ENCODE measurements around the gene COMMD10.
"Not testable (repeated sequence)": the region's sequence is repeated elsewhere in the genome, so short reads cannot be mapped to it uniquely, and the experiment has no call there.

COMMD10 gene

GRCh38 chr5:116104941-116105340 lies 20.1 kb downstream of the COMMD10 start:
- not testable (repeated sequence) for DNase-seq

GRCh38 chr5:116115163-116115562 lies 30.3 kb downstream of the COMMD10 start:
- DNase-seq, result no peak

- no peak for DNase-seq
These were observed 45.6 kb downstream of the COMMD10 start for GRCh38 chr5:116130471-116130870.

DNA sequence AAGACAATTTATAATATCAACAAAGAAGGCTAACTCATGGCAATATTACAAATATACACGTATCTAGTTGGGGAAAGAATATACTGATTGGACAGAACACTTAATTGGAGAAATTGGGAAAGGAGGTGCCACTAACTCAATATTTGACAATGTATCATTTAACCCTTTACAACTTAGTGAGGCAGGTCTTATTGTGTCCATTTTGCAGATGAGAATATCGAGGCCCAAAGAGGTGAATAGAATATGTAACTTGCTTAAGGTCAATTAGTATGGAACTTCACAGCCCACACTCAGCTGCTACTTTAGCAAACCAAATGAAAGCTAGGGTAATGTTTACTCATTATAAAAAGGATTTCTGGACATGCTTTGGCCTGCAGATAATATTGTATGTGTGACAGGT lies 46.2 kb downstream of the COMMD10 start:
- DNase-seq, result no peak

GRCh38 chr5:116133281-116133680 lies 48.5 kb downstream of the COMMD10 start:
- DNase-seq, result no peak

DNA sequence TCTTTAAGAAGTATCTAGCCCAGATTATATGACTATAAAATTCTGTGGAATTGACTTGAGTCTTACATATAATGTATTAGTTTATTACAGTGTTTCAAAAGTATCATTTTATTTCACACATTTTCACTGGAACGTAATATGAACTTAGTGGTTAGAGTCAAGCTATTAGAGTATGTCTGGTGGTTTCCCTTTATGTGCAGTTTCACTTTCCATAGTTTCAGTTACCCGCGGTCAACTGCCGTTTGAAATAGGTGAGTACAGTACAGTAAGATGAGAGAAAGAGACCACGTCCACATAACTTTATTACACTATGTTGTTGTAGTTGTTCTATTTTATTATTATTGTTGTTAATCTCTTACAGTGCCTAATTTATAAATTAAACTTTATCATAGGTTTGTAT lies 50.5 kb downstream of the COMMD10 start:
- peak; percentile 23 for DNase-seq

DNA sequence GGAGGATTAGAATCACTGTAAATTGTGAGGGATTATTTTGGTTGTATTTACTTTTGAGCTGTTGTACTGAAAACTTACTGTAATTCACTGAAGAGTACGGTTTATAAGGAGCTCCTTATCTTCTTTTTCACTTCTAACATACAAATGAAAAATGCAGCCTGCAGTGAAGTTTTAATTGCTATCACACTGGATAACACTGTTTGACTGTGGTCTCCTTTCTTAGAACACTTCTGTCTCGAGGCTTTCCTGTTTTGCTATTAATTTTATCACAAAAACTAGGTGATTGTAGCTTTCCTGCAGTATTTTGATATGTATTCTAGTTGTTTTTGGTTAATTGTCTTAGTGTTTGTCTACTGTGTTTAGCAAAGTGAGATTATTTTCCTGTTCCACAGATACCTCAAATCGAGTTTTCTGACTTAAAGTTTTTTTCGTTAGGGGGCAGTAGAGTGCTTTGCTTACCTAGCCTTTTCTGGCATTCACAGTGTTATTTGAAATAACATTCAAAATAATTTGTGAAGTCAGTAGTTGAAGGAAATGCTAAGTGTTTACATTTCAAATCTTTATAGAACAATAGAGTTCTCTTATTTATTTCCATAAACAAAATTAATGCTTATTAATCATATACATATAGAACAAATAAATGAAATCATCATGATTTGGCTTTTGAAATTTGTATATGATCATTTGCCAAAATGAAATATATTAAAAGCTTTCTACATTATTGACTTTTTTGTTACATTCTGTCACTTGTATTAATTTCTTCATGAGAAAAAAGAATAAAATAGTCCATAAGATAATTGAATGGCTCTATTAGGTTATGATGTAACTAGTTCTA lies 52.9 kb downstream of the COMMD10 start:
- no peak for DNase-seq

GRCh38 chr5:116142495-116142894 lies 57.7 kb downstream of the COMMD10 start:
- DNase-seq, result no peak

DNA sequence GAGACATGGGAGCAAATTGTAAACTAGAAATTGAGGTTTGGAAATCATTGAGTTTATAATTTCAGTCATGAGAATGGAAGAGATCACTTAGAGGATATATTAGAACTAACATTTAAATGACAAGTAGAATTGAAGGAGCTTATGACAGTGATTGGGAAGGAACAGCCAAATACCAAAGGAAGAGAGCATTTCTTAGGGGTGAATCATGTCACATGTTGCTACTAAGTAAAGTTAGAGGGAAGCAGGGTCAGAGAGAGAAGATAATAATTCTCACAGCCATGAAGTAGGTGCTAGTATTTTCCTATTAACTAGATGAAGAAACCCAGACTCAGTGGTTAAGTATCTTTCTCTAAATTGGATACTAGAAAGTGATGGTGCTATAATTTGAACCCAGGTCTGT lies 59.3 kb downstream of the COMMD10 start:
- DNase-seq, result no peak

DNA sequence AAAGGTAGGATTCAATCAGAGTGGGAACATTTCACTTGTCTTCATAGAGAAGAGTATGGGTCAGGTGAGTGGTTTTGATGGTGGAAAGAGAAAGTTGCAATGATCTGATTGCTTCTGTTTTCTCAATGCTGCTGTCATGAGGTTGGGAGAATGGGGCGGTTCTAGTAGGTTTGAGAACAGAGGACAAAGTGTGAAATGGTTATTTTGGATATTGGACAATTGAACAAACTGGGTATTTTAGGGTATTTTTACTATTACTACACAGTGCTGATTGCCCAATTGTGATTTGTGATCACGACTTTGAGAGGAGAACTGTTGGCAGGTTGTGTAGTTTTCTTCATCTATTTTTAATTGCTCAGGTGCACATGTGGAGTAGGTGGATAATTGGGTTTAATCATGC lies 60.2 kb downstream of the COMMD10 start:
- DNase-seq, result no peak

- peak; percentile 5 for DNase-seq
These were observed 60.6 kb downstream of the COMMD10 start for GRCh38 chr5:116145416-116145815.

DNA sequence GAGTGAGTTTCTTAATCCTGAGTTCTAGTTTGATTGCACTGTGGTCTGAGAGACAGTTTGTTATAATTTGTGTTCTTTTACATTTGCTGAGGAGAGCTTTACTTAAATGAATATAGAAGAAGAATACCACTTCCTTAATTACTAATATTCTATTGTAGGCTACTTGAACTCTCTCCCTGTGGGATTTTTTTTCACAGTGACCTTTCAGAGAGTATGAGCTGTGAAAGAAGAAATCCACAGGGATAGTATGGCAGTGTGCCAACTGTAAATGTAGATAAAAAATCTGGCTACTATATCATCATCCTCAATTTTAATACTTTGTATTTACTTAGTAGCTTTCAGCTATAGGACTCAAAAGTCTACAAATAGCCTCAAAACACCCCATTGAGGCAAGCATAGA lies 67.3 kb downstream of the COMMD10 start:
- DNase-seq, result no peak

DNA sequence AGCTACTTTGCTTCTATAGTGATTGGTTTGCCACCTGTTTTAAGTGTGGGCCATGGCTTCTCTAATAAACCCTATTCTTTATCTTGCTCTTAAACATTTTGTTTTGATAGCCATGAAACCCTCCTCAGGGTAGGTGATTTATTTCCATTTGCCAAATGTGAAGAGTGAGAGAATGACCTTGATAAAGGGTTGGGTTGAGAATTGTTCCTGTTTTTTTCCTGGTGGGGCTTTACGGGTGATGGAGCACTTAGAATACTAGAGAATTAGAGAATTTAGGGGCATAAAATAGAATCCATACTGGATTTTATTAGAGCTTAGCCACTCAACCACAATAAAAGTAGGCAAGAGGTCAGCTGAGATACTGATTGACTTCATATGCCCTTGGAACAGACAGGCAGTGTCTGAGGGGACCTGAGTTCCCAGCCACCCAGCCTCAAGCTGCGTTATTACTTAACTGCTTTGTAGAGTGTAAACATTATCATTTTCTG lies 68.9 kb downstream of the COMMD10 start:
- no peak for DNase-seq

DNA sequence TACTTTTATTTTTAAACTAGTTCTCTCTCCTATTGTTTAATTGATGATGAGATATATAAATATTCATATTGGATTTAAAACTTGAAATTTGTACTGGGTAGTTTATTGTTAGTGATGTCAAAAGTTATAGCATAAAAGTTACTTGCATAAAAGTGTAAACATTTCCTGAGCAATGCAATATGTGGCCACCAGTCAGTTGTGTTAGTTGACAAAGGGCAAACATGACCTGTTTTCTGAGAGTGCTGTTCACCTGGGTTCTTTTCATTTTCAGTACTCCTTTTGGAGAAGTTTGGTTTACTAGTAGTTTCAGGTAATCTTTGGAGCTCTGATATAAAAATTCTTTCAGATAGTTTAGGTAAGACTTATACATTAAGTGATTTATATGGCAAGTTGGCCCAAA lies 69.4 kb downstream of the COMMD10 start:
- no peak for DNase-seq

- no peak for DNase-seq
These were observed 70.1 kb downstream of the COMMD10 start for GRCh38 chr5:116154931-116155330.

DNA sequence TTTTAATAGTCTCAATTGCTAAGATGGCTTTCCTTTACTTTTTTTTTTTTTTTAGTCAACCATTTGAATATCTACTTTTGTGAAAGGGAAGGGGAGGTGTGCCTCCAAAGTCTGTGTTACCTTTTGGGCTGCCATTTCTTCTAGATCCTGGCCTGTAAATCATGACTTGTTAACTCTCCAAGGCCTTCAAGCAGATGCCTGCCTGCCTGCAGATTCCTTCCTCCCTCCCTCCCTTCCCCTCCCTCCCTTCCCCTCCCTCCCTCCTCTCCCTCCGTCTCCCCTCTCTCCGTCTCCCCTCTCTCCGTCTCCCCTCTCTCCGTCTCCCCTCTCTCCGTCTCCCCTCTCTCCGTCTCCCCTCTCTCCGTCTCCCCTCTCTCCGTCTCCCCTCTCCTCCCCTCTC lies 73.1 kb downstream of the COMMD10 start:
- DNase-seq, result no peak

DNA sequence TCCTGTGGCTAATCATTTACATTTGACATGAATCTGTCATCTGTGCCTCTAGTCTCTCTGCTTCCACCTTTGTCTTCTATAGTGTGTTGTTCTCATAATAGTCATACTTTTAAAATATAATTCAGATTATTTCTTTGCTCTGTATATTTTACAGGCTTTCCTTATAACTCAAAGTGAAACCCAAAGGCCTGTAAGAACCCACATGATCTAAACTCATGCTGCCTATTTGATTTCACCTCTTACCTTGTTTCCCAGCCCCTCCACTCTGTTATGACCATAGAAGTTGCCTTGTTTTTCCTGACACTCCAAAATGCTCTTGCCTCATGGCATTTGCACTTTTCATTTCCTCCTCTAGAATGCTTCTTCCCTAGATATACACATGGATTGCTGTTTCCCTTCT lies 74.2 kb downstream of the COMMD10 start:
- DNase-seq, result no peak

DNA sequence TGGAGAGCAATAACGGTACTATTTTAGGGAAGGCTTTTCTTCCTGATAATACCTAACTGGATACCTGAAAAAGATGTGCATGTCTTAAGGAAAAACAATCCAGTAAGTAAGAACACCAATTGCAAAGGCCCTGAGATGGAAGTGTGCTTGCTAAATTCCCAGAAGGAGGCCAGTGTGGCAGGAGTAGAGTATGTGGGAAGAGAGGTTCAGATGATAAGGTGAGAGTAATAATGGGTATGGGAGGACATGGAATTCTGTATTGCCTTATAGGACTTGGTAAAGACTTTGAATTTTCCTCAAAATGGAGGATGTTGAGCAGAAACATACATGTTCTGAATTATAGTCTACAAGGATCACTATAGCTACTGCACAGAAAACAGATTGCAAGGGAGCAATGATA lies 89.3 kb downstream of the COMMD10 start:
- no peak for DNase-seq

DNA sequence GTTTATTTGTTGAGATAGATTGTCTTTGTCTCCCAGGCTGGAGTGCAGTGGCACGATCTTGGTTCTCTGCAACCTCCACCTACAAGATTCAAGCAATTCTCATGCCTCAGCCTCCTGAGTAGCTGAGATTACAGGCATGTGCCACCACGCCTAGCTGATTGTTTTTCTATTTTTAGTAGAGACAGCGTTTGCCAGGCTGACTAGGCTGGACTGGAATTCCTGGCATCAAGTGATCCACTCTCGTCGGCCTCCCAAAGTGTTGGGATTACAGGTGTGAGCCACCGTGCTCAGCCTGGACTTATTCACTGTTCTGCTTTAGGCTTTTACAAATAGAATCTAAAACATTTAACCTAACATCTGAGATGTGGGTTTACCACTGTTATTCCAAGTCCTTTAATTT lies 91.3 kb downstream of the COMMD10 start:
- DNase-seq, result no peak

GRCh38 chr5:116178925-116179324 lies 94.1 kb downstream of the COMMD10 start:
- no peak for DNase-seq

DNA sequence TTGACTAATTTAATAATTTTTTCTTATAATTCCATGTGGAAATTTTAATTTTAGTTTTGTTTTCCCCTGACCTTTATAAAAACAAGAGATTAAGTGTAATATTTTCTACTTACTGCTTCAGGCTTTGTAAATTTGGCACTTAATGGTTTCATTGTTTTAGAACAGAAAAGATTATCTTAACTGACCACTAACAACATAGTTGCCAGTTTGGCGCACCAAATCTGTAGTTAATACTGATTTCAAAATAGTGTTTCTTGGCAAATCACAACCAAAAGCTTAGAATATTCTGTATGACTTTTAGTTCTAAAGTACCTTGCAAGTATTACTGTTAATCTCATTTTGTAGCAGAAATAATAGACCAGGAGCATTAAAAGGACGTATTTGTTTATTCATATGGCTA lies 124.3 kb downstream of the COMMD10 start:
- no peak for DNase-seq

- DNase-seq, result no peak
These were observed 127.4 kb downstream of the COMMD10 start for GRCh38 chr5:116212225-116212624.

DNA sequence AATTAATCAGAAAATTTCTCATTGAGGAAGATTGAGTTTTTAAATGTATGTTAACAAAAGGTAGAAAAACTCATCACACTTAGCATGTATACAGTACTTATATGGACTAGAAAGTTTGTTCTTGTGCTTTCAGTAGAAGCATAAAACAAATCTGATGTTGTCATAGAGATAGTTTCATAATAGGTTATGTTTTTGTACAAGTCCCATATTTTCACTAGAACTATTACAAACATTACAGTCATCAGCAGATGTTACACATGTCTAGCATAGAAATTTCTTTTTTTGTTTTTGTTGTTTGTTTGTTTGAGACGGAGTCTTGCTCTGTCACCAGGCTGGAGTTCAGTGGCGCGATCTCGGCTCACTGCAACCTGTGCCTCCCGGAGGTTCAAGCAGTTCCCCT lies 131.4 kb downstream of the COMMD10 start:
- DNase-seq, result no peak

DNA sequence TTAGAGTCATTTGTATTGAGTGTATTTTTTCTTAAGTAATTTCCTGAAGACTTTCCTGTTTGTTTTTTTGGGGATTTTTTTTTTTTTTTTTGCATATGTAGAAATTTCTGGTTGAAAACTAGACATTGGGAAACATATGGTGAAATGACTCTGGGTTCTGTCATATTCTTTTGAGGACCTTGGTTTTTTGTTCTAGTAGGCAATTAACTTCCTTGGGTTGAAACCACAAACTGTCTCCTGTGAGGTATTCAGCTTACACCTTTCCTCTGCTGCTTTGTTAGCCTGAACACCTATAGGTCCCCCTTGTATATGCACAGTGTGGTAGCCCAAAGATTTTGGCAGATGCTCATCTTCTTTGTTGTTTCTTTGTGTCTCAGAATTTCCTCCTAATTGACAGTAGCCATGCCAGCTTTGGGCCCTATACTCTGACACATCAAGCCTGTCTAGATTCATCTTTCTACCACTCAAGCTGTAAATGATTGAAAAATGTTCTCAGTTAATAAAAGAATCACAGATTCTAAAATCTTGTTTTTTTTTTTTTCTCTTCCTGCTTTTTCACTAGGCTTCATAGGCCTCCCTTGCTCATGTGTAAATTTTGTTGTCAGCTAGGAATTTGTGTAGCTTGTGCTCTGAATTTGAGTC lies 140.6 kb downstream of the COMMD10 start:
- DNase-seq, result no peak
